HTERT RPE-1 (cell line): ENCODE results near the gene DUS1L.

ENCODE experiments used
- in situ Hi-C: fragments of 300-500 bp; cut with MboI; formaldehyde crosslinking; loops from 4 replicates; pipeline ENCODE4 v1.14.3; 2020; ENCODE audit warnings: low sequenced_read_pairs

Gene DUS1L

DNA sequence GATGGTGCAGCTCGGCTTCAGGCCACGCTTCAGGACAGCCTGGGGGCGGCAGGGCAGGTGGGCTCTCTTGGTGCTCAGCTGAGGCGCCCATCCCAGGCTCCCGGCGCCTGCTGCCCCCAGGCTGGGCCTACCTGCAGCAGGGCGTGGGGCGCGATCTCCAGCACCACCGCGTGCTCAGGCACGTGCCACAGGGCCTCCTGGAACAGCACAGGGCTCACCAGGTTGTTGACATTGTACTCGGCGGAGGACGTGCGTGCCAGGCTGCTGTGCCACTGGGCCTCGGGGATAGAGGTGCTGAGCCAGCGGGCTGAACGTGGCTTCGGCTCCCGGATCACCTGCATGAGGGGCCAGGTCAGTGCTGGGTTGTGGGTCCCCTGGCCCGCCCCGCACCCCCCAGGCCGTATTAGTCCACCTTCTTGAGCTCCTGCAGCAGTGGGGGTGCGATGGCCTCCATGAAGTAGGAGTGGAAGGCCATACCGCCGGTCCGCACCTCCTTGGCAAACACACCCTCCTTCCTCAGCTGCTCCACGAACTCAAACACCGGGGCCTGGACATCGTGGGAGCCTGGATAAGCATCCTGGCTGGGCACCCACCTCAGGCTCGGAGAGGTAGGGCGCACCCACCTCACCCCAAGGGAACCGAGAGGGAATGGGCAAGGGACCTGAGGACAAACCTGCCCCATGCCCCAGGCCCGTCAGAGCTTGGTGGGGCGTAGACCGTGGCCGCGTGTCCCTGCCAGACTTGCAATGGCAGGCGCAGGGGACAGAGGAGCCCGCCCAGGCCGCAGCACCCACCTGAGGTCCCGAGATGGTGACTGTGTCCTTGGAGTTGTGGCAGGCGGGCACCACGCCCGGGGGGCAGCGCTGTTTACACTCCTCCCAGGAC, 23.5 kb upstream of the DUS1L start:
- in situ Hi-C loops = no loop called here

DNA sequence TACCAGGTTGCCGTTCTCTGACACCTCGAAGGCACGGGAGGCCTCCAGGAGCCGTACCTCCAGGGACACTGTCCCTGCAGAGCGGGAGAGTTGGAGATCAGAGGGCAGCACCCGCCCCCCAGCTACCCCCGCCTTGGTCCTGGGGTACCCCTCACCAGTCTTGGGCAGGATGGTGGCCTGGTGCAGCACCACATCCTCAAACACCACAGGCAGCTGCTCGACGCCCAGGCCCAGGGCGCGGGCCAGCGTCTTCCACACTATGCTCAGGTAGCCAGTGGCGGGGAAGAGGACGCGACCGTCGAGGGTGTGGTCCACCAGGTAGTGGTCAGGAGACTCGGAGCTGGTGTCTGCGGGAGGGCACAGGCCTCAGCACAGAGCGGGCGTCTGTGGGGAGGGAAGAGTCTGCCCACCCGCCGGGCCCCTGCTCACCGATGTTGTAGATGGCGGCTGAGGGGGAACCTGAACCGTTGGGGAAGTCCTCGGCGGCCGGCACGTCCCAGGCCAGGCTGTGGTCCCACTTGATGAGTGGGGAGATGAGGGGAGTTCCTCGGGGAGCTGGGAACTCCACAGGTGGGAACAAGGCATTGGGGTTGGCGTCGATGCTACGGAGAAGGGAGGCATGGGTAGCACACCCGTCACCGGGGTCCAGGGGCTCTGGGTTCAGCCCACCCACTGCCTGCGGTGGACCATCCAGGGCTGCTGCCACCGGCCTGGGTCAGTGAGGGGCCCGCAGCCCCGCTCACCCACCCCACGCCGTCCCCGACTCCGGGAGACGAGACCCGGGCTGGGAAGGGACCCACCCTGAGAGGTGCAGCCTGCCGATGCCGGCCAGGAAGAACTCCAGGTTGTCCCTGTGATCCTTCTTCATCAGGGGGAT, 22.6 kb upstream of the DUS1L start:
- in situ Hi-C loops = no loop called here

DNA sequence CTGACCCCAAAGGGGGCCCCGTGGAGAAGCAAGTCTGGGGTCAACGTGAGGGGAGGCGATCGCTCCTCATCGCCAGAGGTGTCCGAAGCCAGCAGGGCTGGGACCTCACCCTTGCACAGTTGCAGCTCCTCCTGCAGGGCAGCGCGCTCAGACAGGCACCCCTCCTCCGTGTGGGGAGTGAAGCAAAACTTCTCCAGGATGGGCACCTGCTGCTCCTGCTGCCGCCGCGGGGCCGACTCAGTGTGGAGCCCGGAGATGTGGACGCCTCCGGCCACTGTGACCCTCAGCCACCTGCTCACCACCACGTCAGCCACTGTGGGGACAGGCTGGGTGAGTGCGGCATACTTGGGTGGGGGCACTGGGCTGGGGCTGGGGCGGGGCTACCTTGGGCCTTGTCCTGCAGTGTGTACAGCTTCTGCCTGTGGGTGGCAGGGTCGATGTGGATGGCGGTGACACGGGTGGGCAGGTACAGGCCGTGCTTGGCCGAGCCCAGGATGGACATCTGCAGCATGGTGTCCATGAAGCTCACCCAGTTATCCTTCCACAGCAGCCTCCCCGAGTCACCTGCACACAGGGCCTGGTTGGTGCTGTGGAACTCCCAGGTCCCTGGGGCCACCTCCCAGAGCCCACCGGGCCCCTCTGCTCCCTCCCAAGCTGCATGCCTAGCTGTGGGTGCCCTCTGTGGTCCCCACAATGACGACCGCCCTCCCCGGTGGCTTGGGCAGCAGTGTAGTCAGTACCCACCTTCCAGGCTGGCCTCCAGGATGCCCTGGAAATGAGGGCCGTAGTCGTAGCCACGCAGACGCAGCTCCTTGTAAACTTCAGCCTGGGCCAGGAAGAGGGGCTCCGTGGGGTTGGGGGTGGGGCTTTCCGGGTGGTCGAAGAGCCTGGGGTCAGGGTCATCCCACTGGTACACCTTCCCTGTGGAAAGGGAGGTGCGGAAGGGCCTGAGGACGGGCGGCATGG, 21.6 kb upstream of the DUS1L start:
- in situ Hi-C loops = no loop called here

DNA sequence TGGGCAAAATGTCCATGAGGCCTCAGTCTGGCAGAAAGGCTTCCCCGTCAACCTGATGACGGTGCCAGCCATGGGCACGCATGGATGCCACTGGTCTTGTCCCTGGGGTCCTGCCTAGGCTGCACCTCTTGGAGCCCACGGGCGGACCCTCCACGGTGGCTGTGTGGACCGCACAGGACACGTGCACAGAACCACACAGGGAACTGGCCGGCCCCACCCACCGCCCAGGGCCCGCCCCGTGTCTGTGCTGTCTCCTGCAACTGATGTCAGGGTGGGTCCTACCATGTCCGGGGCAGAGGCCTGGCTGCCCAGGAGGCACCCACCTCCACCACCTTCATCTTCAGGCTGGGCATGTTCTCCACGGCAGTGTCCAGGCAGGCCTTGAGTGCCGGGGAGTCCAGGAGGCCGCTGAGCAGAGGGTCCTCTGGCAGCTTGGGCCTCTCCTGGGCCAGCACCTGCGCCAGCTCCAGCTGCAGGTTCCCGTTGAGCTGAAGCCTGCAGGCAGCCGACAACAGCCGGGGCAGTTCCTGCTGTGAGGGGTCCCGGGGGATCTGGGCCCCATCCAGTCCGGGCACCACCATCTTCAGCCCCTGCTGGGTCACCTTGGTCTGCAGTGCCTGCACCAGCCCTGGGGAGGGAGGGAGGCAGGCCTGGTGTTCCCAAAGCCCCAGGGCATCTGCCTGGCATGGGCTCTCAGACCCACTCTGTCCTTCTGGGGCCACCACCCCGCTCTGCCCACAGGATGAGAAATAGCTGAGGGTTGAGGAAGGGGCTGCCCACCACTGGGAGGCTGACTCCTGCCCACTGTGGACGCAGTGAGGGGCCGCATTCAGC, 20.5 kb upstream of the DUS1L start:
- in situ Hi-C loops = no loop called here

DNA sequence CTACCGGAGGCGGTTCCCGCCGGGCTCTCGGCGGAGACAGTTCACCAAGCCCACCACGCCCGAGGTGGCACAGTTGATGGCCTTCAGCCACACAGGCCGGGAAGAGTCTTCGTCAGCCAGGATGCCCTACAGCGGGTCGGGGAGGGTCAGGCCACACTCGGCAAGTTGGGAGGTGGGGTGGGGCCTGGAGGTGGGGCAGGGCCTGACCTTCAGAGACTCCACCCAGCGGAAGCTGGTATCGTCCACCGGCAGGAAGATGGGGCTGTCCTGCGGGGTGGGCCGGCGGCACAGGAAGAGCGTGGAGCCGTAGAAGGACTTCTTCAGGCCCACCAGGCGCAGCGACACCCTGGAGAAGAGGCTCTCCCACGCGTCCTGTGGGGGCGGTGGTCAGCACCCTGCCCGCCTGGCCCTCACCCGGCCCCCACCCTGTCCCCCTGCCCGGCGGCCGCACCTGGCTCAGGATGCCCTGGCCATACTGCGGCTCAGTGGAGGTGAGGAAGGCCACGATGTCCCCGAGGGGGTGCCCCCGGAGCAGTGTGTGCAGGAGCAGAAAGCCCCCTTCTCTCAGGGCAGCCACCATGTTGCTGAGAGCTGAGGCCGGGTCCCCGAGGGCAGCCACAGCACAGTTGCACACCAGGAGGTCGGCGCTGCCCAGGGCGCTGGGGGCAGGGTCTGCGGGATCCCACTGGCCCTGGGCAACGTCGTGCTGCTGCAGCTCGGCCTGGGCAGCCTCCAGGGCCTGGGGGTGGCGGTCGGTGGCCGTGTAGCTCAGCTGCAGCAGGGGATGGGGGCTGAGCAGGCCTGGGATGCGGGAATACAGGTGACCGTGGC, 19.6 kb upstream of the DUS1L start:
- in situ Hi-C loops = no loop called here

DNA sequence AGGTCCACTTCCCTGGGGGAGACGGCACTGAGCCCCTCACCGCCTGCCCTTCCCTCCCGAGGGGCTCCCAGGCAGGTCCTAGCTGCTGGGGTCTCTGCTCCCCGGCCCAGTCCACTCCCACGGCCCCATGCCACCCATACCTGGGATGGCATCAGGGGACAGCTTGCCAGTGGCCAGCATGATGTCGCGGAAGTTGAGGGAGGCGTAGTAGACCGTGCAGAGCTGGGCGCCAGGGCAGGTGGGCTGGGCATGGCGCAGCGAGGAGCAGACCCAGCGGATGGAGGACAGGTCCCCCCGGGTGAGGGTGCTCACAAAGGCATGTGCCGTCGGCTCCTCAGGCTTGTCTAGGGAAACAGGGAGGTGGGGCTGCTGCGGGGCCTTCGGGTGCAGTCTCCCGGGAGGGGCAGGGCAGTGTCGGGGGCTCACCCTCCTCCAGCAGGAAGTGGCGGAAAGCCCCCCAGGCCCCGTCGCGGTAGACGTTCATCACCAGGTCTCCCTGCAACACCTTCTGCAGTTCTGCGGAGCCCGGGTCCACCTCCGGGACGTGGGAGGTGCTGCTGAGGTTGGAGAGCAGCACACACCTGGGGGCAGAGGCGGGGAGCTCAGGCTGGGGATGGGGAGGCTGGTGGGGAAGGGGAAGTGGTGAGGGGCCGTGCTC, 18.9 kb upstream of the DUS1L start:
- in situ Hi-C loops = no loop called here

DNA sequence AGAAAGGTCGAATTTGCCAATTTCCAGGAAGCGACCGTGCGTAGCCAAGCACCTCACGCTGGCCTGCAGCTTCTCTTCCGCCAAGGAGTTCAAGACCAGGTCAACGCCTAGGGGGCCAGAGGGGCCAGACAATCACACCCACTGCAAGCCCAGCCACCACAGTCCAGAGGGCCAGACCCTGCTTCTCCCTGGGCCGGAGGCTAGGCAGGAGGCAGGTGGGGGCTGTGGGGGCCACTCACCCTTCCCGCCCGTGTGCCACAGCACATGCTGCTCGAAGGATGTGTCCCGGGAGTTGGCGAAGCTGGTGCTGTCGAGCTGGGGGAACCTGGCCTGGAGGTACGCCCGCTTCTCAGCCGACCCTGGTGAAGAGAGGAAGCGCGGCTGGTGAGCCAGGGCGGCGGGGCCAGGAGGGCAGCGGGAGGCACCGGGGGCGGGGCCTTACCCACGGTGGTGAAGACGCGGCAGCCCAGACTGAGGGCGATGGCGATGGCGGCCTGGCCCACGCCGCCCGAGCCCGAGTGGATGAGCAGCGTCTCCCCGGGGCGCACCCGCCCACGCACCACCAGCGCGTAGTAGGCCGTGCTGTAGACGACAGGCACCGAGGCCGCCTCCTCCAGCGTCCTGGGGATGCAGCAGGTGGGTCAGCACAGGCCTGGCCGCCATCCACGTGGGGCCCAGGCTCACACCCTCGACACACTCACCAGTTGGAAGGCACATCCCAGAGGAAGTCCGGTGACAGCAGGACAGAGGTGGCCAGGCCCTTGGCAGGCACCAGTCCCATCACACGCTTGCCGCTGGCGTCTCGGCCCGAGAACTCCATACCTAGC, 18.1 kb upstream of the DUS1L start:
- in situ Hi-C loops = no loop called here

DNA sequence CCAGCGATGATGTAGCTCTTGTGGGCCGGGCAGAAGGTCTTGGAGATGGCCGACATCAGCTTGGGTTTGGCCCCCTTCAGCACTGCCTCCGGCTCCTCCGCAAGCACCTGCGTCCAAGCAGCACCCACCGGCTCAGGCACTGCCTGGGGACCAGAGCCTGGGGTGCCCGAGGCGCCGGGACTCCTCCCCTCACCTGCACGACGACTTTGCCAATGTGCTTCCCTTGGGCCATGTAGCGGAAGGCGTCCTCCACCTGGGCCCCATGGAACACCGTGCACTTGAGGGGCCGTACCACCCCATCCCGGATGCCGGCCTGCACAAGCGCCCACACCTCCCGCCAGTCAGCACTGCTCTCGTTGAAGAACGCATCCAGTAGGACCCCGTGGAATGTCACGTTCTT, 17.4 kb upstream of the DUS1L start:
- in situ Hi-C loops = no loop called here

DNA sequence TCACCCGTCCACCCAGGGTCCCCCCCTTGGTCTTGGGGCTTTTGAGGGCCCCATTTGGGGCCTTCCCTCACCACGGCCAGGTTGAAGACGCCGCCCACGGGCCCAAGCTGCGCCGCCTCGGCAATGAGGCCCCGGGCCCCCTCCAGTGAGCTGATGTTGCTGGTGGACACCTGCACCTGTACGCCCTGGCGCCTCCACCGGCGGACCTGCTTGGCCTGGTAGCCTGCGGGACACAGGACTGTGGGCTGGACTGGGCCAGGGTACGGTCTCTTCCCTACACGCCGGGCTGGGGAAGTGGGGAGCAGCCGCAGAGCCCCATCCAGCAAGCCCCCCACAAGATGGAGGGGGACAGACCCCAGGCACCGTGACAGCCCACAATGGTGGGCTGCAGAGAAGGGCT, 16.9 kb upstream of the DUS1L start:
- in situ Hi-C loops = no loop called here

DNA sequence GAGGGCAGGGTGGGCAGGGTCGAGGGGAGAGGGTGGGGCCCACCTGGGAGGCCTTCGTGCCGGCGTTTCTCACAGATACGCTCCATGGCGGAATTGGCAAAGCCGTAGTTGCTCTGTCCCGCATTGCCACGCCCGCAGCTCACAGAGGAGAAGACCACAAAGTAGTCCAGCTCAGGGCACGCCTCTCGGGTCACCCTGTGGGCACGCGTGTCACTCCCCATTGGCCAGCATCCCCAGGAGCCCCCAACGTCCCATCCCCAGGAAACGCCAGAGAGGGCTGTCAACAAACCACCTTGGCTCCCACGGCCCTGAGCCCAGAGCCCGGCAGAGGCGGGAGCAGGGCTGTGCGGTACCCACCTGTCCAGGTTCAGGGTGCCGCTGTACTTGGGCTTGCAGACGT, 16.4 kb upstream of the DUS1L start:
- in situ Hi-C loops = no loop called here

DNA sequence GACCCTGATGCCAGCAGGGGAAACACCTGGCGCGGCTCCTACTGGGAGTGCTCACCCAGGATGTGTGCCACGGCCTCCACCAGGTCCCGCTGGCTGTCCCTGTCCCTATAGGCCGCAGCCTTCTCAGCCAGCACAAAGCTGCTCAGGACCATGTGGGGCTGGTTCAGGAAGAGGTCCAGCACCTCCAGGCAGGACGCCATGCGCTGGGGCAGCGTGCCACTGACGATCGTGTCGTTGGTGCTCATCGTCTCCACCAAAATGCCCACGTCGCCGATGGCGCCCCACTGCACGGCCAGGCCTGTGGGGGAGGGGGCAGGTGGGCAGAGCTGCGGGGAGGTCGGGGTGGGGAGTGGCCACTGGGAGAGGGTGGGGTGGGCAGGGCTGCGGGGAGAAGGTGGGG, 15.9 kb upstream of the DUS1L start:
- in situ Hi-C loops = no loop called here

DNA sequence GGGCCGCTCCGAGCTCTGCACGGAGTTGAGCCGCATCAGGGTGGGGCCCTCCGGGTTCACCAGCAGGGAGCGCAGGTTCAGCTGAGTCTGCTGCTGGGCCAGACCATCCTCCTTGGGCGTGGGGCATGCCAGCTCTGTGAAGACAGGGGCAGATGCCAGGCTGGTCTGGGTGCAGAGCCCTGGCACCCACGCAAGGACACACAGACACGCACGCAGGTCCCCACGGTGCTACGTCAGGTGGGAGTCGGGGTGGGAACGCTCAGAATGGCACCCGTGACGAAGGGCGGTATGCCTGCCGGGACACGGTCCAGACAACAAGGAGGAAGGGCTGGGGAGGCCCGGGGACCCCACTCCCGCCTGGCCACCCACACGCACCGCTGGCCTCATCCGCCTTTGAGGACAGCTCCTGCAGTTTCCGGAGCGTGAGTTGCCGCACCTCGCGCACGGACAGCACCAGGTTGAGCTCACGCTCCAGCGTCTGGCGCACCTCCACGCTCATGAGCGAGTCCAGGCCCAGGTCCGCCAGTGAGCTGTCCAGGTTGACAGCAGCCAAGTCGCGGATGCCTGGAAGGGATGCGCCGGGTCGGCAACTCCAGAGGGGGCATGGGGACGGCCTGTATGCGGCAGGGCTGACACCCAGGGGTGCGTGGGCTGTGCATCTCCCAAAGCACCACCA, 15.3 kb upstream of the DUS1L start:
- in situ Hi-C loops = no loop called here

DNA sequence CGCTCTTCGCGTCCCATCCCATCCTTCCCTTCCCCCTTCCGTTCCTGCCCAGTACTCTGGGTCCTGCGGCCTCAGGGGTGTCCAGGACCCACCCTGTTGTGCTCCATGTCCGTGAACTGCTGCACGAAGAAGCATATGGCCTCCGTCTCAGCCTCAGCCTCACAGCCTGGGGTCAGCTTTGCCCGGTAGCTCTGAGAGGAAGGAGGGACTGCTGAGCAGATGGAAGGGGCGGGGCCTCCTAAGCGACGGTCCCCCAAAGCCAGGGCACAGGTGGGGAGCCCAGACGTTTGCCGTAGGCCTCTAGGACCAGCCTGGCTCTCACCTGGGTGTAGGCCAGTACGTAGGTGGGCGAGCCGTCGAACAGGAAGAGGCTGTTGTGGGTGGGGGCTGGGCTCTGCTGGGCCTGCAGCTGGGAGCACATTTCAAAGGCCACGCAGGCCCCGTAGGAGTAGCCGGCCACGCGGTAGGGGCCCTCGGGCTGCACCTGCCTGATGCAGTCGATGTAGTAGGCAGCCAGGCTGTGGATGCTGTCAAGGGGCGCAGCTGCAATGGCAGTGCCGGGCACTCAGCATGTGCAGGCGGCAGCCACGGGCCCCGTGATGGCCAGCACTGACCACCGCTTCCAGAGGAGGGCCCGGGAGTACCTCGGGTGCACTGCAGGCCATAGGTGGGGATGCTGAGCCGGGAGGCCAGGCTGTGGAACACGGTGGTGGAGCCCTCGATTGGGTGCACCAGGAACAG, 14.6 kb upstream of the DUS1L start:
- in situ Hi-C loops = no loop called here

DNA sequence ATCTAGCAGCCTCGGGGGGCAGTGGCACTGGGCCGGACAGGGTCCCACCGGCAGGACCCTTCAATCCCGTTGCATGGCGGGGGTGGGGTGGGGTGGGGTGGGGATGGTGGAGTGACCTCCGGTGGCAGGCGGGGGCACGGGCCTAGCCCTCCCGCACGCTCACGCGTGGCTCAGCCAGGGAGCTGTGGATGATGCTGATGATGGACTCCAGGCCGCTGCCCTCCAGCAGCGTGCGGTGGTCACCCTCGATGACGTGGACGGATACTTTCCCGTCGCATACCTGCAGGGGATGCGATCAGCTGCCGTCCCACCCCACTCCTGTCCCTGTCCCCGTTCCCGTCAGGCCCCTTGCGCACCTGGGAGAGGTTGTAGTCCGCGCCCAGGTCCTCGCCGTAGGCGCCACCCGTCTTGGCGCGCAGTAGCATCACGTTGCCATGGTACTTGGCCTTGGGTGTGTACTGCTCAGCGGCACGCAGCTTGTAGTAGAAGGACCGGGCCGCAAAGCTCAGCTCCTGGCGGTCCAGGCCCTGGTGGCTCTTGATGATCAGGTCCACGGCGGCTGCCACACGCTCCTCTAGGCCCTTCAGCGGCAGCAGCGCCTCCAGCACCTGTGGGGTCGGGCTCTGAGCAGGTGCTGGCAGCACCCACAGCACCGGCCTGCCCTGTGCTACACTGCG, 13.5 kb upstream of the DUS1L start:
- in situ Hi-C loops = no loop called here

DNA sequence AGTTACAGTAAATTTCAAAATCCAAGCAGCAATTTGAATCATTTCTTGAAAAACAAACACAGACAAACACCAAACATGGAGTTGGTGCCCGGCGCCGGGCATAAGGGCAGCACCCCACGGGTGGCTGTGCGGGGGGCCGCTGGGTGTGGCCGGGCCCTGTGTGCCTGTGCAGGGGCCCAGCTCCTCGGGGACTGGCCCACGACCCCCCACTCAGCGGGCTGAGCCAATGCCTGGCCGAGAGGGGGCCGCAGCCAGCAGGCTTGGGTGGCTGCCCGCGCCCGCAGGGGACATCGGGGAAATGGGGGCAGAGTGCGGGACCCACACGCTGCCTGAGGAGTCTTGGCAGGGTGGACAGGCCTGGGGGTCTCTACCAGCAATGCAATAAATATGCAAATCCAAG, 12.8 kb upstream of the DUS1L start:
- in situ Hi-C loops = no loop called here
